AG20443 (cell line): Measurements from ENCODE around the gene CMTM5.

Experiments used
- DNase-seq: peaks from one replicate; pipeline ENCODE4 v3.0.0; 2012; ENCODE audit warnings: low spot score, mixed read lengths

The CMTM5 gene

GRCh38 chr14:23358042-23358441, 18.8 kb upstream of the CMTM5 start:
- DNase-seq, result no peak

DNA sequence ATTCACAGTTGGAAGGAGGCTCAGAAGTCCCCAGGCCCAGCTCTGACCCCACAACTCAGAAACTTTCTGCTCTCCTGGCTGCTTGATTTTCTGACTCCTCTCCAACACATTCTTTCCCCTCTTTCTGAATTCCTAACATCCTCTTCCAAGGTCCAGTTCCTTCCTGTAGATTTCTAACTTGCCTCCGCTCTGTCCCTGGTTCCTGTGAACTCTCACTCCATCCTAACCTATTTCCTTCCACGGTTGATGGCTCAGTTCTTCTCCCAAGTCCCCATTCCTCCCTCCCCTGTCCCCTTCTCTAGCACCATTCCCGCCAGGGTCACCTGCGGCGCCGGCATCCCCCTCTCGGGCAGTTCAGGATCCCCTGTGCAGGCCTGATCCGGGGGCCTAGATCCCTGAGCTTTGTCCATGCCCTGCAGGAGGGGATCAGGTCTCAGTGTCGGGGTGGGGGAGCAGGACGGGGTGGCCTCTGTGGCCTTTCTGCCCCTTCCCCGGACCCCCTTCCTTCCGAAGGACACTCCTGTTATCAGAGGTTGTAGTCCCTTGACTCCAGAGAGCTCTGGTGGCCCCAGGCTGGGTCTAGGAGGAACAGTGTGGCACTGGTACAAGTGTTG, 18.2 kb upstream of the CMTM5 start:
- no peak for DNase-seq

GRCh38 chr14:23359167-23359626, 17.6 kb upstream of the CMTM5 start:
- DNase-seq, result no peak

DNA sequence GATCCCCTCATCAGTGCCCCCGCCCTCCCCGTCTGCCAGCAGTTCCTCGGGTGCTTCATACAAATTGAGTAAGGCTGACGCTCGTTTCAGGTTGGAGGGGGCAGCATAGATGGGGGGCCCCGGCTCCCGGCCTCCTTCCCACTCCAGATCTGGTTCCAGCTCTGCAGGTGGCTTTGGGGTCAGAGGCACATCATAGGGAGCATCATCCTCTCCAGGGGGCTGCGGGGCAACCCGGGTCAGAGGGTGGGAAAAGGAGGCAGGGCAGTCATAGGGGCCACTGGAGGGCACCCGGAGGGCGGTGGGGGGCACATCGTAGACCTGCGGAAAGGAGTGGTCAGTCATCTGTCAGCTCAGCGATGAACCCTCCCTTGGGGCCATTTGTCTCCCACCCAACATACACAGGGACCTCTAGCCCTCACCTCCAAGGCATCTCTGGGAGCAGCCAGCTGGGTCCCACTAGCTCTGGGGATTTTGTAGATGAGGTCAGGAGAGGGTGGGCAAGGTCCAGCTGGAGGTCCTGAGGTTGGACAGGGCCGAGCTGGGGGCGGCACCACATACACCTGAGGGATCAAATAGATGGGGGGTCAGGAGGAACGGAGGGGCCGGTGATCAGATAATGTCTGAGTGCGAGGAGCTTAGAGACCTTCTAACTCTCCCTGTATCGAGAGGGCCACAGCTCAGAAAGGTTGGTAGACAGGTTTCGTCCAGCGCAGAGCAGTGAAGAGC, 17.0 kb upstream of the CMTM5 start:
- DNase-seq, result no peak

DNA sequence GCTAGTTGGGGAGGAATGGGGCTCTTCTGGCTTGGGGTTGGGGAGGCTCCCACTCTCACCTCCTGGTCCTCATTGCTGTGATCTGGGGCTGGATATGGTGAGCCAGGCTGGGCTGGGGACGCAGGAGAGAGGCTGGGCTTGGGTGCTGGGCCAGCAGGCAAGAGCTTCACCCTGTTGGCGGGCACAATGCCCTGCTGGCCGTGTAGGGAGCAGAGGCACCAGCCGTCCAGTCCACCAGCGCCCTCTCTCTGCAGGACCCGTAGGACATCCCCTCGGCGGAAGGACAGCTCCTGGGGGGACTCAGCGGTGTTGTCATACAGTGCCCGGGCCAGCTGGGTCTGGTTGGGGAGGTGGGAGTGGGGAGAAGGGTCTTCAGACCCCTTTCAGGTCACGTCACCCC, 16.4 kb upstream of the CMTM5 start:
- DNase-seq, result no peak

- peak; percentile 77 for DNase-seq
These were observed 15.5 kb upstream of the CMTM5 start for GRCh38 chr14:23361320-23361719.

GRCh38 chr14:23361763-23362162, 15.1 kb upstream of the CMTM5 start:
- no peak for DNase-seq

GRCh38 chr14:23362200-23362599, 14.6 kb upstream of the CMTM5 start:
- DNase-seq, result peak; percentile 46

DNA sequence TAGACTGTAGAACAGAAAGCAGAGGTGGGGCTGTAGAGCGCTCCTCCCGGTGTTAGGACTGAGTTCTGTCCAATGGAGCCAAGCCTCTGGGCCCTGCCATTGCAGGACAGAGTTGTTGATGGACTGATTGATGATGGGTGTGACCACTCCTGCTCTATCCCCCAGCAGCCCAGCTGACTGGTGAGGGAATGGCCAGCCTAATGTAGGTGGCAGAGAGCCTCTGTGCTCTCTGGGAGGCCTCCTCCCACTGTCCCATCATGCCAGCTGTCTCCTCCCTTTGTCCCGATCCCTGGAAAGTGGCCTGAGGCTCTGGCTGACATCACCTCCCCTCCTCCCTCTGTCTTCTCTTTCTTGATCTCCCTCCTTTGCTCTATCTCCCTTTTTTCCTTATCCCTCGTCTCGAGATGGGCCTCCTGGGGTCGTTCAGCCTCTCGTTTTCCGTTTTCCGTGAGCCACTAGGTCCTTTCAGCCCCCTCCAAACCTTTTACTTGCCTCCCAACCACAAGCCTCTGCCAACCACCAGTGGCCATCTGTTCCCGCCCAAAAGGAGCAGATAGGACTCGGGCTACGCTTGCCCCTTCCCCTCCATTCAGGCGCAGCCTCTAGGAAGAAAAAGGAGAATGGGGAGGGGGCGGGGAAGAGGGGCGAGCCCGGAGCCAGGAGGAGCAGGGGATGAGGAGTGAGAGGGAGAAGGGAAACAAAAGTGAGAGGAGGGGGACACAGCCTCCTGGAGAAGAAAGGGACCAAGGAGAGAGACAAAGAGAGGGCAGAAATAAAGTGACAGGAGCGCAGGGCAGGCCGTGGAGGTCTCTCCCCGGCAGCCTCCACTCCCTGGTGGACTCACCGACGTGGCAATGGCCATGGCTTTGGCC, 12.4 kb upstream of the CMTM5 start:
- peak; percentile 73 for DNase-seq

GRCh38 chr14:23365036-23365731, 11.7 kb upstream of the CMTM5 start, which contains the start of gene EFS:
EFS (minus strand) TSS chr14:23365172; CDS start chr14:23365025, 147 bp downstream.
- peak; percentile 87 for DNase-seq

- peak; percentile 59 for DNase-seq
These were observed 11.0 kb upstream of the CMTM5 start for GRCh38 chr14:23365732-23366425.

- peak; percentile 73 for DNase-seq
These were observed 10.4 kb upstream of the CMTM5 start for GRCh38 chr14:23366426-23366921.

GRCh38 chr14:23370221-23370620, 6.6 kb upstream of the CMTM5 start:
- no peak for DNase-seq

- DNase-seq, result no peak
These were observed 5.0 kb upstream of the CMTM5 start for GRCh38 chr14:23371865-23372264.

- DNase-seq, result no peak
These were observed 4.3 kb upstream of the CMTM5 start, which contains the start of gene IL25 for GRCh38 chr14:23372509-23372908. IL25 (plus strand) TSS chr14:23372809.

GRCh38 chr14:23373041-23373440, 3.8 kb upstream of the CMTM5 start:
- DNase-seq, result no peak

DNA sequence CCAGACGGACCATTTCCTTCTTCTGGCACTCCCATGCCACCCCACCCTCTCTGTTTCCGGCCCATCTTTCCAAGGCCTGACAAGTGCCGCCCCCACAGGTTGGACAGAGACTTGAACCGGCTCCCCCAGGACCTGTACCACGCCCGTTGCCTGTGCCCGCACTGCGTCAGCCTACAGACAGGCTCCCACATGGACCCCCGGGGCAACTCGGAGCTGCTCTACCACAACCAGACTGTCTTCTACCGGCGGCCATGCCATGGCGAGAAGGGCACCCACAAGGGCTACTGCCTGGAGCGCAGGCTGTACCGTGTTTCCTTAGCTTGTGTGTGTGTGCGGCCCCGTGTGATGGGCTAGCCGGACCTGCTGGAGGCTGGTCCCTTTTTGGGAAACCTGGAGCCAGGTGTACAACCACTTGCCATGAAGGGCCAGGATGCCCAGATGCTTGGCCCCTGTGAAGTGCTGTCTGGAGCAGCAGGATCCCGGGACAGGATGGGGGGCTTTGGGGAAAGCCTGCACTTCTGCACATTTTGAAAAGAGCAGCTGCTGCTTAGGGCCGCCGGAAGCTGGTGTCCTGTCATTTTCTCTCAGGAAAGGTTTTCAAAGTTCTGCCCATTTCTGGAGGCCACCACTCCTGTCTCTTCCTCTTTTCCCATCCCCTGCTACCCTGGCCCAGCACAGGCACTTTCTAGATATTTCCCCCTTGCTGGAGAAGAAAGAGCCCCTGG, 1.2 kb upstream of the CMTM5 start:
- no peak for DNase-seq

DNA sequence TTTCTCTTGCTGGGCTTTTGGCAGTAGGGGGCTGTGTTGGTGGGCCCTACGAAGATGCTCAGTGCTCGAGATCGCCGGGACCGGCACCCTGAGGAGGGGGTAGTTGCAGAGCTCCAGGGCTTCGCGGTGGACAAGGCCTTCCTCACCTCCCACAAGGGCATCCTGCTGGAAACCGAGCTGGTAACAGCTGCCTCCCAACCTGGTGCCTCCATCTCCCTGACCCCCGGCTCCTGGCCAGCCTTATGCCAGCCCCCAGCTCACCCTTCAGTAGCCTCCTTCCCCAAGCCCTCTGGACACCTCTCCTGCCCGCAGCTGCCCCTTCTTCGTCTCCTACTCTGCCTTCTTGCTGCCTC, 328 bp downstream of the CMTM5 start:
- DNase-seq, result no peak

DNA sequence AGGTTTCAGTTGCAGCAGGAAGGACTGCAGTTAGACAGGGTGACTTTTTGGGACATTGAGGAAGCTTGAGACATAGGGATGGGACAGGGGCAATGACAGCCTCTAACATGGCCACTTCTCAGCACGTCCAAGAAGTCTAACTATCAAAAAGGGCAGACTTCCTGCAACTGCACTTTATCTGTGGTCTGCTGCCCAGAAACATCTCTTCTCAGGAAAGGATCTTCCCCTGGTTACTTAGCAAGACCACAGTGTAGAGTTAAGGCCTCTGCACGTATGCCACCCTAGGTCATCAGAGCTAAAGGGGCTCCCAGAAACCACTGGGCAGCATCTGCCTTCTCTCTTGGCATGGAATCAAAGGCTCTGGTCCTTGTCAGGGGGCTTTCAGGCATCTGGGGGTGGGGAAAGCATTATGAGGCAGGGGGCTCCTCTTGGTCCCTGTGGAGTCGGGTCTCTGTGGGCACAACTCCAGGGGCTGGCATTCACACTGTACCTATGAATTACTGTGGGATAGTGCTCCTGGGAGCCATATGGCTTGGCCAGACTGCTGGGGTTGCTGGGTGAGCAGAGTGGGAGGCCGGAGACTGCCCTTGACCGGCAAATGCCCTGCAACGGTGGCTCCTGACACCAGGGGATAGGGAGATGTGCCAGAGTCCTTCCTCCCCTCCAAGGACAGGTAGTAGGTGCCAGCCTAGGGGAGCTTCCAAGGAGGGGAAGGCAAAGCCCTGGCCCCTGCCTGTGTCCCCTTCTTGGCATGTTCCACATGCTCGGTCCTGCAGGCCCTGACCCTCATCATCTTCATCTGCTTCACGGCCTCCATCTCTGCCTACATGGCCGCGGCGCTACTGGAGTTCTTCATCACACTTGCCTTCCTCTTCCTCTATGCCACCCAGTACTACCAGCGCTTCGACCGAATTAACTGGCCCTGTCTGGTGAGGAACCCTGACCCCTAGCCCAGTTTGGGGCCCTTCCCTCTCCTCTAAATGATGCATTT, 1.0 kb downstream of the CMTM5 start:
- DNase-seq, result no peak
